HG03064 (cell line): Measurements from ENCODE around the gene HORMAD2.
"Not testable (repeated sequence)": the region's sequence is repeated elsewhere in the genome, so short reads cannot be mapped to it uniquely, and the experiment has no call there.

Source experiments
- ATAC-seq: cut with Tn5 transposase; IDR thresholded peaks from one replicate; pipeline ENCODE4 v1.9.1; 2021; ENCODE audit warnings: low read depth; ENCODE audit not compliant: unreplicated experiment

HORMAD2 gene

DNA sequence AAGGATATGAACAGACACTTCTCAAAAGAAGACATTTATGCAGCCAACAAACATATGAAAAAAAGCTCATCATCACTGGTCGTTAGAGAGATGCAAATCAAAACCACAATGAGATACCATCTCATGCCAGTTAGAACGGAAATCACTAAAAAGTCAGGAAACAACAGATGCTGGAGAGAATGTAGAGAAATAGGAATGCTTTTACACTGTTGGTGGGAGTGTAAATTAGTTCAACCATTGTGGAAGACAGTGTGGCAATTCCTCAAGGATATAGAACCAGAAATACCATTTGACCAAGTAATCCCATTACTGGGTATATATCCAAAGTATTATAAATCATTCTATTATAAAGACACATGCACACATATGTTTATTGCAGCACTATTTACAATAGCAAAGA is 20.5 kb downstream of the HORMAD2 start:
- not testable (repeated sequence) for ATAC-seq

DNA sequence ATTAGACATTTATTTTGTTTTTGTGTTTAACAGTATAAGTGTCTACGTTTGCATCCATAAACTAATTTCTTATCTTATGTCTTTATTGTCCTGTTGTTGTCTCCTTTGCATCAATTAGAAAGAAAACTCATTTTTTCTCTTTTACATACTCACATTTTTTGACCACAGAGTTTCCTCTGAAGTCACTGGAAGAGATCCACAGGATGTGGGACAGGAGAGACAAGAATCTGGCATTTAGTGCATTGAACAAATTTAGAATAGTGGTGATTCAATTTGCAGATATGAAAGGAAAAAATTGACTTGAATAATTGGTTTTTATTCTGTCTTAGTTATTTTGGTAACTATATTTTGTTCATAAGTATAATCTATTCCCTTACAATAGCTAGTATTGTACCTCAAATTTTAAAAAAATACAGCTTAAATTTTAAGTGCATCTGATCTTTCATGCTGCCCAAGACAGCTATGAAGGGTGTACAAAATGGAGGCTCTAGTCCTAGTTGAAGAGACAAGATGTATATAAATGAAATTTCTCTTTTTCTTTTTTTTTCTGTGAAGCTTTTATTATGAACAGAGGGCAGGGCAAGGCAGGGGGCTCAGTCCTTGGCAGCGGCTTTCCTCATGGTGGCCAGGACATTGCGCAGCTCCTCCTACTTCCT is 24.4 kb downstream of the HORMAD2 start:
- no peak for ATAC-seq

DNA sequence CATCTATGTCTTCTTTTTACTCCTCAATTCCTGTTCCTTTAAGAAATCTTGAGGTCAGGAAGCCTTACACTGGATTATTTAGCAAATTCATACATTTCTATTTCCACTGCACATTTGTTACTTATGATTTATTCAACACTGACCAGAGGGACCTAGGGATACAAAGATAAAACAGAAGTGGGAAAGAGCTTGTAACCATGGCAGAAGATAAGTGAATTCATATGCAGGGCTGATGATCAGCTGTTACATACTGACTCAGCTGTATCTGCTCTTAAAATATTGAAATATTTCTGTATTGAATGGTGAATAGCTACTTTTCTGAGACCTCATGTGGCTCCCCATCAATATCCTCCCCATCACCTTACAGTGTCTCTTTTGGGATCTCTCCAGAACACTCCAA is 25.2 kb downstream of the HORMAD2 start:
- ATAC-seq = no peak

DNA sequence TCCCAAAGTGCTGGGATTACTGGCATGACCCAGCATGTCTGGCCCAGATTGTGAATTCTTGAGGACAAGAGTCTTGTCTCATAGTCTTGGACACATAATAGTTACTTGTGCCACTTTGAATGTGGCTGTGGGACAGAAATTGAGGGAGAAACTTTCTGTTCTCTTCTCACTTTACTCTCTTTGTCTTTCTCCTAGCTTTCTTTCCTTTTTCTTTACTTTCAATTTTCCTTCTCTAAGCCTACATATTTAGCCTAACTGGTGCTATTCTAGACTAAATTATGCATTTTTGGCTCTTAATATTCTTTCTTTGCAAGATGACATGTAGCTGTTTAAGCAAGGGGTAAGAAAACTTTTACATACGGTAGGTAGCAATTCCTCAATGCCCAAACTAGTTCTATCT is 33.2 kb downstream of the HORMAD2 start:
- no peak for ATAC-seq

DNA sequence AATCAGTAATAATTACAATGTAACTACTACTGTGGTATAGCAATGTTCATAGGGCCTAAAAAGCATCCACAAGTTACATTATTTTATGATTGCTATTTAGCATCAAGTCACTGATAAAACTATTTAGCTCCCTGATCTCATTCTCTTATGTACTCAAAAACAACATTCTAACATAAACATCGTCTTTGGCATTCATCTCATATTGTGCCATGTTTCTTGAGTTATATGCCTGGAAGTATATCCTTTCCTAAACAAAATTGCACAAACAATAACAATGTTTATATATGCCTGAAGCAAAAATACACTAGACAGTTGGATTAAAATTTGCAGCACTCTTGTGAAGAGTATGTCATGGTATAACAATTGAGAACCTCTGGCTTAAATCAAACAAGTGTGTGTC is 34.1 kb downstream of the HORMAD2 start:
- ATAC-seq = no peak

DNA sequence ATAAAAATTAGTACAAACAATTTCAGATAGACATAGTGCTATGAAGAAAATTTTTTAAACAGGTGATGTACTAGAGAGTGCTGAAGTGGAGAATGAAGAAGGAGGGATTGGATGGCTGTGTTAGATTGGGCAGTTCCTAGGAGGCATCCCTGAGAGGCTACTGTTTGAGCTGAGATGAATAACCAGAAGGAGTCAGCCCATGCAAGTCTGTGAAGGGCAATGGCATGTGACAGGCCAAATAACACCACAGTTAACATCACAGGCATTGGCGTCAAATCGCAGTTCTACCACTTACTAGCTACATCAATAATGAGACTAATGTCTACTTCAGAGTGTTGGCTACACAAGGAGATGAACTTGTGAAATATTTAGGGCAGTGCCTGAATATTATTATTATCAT is 35.4 kb downstream of the HORMAD2 start:
- no peak for ATAC-seq

DNA sequence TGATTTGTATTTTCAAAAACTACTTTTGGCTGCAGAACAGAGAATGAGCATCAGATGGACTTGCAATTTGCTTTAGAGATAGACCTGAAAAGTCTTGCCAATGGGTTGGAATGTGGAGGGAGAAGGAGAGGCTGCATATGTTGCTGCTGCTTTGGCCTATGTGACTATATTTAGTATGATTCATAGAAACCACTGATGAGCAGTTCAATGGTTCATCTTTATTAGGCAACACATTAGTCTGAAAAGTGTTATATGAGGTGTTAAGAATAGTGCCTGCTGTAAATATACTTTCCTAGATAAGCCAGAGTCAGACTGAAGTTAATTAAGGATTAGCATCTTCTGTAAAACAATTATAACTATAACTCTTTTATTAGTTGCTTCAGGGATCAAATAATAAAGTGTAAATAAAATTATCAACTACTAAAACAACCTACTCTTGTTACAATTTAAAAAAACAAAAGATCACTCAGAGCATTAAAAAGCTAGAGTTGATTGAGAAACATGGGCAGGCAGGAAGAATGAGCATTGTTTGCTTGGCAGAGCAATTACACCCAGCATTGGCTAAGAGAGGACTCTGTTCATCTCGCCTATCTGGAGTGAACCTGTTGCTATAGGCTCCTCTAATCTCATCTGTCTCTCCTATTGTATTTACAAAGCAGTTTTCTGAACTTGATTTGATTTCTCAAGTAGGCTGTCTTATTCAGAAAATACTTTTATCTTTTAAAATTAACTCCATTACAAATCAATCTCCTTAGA is 36.3 kb downstream of the HORMAD2 start:
- ATAC-seq = no peak

DNA sequence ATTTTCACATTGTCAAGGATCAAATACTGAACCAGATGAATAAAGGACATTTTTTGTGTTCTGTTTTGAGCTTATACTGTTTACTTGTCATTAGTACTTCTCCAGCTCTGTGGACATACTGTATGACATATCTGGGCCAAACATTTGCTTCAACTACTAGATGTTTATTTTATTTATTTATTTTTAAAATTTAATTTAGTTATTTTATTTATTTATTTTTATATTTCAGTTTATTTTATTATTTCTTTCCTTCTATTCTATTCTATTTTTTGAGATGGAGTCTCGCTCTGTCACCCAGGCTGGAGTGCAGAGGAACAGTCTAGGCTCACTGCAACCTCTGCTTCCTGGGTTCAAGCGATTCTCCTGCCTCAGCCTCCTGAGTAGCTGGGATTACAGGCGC is 37.0 kb downstream of the HORMAD2 start:
- no peak for ATAC-seq

DNA sequence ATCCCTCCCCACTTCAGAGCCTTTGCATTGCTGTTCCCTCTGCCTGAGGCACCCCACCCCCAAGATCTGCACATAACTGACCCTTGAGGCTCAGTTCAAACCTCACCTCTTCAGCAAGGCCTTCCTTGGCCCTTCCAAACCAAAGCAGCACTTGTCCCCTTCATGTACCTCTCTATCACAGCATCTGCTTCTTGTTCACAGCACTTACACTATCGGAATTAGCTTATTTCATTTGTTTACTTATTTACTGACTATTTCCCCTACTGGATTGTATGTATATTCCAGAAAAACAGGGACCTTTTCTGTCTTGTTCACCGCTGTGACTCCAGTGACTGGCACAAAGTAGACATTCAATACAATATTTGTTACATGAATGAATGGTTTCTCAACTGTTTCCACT is 38.0 kb downstream of the HORMAD2 start:
- ATAC-seq = no peak

DNA sequence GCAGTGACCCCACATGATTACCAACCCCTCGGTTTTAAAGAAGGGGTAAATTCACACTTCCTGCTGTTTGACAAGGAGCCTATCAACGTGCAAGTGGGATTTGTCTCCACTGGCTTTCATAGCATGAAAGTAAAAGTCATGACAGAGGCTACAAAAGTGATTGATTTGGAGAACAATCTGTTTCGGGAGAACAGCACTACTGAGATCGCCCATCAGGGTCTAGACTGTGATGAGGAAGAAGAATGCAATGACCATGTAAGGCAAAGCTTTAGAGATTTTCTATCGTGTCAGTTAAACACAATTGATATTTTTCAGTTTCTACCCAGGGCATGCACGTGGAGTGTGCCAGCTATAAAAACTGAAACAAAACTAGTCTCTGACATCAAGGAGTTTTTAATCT is 41.7 kb downstream of the HORMAD2 start:
- no peak for ATAC-seq

DNA sequence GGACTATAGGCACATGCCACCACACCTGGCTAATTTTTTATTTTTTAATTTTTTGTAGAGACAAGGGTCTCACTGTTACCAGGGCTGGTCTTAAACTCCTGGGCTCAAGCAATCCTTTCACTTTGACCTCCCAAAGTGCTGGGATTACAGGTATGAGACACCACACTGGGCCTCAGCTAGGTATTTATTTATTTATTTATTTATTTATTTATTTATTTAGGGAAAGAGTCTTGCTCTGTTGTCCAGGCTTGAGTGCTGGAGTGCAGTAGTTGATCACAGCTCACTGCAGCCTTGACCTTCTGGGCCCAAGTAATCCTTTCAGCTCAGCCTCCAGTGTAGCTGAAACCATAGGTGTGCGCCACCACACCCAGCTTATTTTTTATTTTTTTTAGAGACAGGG is 43.2 kb downstream of the HORMAD2 start:
- no peak for ATAC-seq

DNA sequence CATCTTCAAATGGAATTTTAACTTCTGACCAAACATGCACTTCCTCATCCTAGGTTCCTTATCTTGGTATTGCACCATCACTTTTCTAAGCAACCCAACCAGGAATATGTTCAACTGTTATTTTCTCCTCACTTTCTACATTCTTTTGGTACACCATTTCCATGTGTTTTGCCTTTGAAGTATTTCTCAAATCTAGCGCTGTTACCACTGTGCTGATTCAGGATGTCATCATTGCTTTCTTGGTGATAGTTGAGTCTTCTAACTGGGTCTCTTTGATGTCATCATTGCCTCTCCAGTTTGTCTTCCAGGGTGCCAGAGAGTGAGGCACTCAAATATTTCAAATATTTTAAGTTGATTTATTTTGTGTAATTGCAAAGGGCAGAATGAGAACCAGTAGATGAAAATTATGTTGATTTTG is 47.5 kb downstream of the HORMAD2 start:
- ATAC-seq = no peak

DNA sequence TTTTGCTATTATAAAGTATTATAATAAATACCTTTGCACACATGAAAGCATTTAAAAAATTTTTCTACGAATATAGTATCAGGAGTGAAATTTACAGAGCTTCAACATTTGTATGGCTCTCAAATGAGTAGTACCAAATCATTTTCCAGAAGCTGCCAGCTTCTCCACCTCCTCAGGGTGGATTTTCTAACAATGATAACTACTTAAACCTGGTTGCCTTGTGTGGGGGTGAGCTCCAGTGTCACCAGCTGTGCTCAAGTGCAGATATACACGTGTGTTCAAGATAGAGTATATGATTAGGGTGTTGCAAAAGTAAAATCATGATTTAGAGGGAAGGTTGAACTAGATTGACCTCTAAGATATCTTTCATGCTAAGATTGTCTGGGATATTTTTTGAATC is 48.2 kb downstream of the HORMAD2 start:
- ATAC-seq = no peak

DNA sequence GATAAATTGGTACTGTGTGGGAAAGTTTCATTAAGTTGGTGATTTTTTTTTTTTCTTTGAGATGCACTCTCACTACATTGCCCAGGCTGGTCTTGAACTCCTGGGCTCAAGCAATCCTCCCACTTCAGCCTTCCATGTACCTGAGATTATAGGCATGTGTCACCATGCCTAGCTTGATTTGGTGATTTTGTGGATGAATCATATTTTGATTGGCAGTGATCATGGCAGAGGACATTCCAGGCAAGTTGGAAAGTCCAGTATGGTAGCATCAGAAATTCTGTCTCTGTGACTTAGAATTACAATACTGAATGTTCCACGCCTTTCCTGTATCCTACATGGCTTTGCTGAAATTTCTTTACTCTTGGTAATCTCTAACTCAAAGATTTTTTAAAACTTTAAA is 49.4 kb downstream of the HORMAD2 start:
- ATAC-seq = no peak

DNA sequence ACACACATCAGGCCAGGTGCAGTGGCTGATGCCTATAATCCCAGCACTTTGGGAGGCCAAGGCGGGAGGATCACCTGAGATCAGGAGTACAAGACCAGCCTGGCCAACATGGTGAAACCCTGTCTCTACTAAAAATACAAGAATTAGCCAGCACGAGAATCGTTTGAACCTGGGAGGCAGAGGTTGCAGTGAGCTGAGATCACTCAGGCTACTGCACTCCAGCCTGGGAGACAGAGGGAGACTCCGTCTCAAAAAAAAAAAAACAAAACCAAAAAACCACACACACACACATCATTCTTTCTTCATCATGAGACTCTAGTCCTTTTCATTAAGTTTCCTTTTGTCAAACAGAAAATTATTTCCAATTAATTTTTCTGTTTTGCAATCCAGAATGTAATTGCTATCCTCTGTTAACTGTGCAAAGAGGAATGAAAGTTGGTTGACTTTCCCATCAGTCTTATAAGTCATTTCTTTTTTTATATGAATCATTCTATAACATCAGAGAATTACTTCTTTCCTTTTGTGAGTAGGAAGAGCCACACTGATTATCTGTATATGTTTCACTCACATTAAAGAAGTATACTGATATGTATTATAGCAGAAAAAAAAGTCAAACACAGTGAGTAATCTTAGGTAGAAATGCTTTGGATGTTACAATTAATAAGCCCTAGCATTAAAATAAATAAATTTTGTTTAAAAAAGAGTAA is 52.2 kb downstream of the HORMAD2 start:
- ATAC-seq = no peak

DNA sequence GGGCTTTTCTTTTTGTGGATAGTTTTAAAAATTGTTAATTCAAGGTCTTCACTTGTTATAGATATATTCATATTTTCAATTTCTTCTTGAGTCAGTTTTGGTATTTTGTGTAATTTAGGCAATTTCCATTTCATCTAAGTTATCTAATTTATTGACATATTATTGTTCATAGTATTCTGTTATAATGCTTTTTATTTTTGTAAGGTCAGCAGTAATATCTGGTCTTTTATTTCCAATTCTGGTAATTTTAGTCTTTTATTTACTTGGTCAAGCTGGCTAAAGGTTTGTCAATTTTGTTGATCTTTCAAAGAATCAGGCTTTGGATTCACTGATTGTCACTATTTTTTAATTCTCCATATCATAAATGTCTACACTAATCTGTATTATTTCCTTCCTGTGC is 60.1 kb downstream of the HORMAD2 start:
- no peak for ATAC-seq

DNA sequence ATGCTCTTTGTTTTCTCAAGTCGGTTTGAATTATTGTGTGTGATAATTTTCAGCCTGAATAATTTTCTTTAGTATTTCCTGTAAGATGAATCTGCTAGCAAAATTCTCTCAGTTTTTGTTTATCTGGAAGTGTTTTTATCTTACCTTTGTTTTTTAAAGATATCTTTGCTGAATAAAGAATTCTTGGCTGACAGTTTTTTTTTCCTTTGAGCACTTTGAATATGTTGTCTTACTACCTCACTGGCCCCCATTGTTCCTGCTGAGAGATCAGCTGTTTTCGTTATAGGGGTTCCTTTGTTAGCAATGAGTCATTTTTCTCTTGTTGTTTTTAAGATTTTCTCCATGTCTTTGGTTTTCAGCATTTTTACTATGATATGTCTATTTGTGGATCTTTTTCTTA is 63.0 kb downstream of the HORMAD2 start:
- no peak for ATAC-seq

DNA sequence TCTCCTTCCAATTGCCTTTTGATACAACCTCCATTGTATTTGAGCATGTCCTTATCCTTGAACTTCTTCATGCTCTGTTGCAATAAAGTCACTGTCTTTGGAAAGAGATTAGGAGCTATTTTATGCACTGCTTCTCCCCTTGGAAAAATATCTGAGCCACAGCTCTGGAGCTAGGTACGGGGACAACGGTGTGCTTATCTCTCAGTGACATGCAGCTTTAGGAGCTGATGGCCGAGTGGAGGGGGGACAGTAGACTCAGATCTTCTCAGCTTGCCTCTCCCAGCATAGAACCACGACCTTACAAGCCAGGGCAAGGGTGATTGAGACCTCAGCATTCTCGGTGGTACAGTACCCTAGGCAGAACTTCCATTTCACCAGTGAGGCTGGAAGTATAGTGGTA is 64.1 kb downstream of the HORMAD2 start:
- no peak for ATAC-seq

DNA sequence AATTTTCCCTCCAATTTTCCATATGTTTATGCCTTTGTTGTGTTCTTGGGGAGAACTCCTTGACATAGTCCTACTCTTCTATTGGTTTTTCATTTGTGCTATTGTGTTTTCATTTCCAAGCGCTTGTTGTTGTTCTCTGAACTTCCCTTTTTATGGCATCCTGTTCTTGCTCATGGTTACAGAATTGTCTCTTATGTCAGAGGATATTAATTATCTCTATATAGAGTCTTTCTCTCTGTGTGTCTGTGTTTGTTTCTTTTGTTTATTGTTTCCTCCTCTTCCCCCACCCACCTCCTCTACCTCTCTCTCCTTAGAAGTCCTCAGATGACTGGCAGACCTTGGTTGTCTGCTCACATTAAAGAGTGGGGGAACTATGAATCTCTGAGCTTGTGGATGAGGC is 69.9 kb downstream of the HORMAD2 start:
- ATAC-seq = no peak

DNA sequence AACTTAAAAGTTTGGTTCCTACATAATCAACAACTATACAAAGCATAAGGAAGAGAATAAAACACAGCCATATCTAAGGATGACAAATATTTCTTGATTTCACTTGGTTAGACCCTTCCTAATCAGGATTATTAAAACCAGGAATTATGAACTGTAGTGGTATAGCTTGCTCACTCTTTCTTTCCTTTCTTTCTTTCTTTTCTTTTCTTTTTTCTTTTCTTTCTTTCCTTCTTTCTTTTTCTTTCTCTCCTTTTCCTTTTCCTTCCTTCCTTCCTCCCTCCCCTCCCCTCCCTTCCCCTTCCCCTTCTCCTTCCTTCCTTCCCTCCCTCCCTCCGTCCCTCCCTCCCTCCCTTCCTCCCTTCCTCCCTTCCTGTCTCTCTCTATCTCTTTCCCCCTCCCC is 78.0 kb downstream of the HORMAD2 start:
- no peak for ATAC-seq

DNA sequence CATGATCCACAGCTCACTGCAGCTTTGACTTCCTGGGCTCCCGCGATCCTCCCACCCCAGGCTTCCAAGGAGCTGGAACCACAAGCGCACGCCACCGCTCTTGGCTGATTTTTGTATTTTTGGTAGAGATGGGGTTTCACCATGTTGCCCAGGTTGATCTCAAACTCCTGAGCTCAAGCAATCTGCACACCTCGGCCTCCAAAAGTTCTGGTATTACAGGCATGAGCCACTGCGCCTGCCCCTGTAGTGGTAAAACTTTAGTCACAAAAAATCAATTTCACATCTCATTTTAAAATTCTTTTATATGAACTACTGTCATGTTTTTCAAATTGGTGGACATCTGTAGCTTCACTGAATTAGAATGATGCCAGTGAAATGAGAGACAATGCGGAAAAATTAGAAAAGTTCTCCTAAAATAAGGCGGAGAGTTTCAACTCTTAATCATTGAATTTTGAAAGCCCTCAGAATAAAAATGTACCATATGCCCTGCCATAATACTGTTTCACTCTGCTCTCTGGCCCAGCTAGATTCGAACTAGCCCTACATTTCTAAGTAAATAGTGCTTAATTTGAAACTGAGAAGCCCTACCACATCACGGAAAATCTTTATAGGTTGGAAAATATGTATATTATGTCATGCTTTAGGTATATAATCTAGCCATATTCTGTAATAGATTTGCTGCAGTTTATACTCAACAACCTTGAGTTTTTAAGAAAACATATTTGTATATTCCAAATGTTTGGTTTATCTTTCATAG is 78.7 kb downstream of the HORMAD2 start:
- no peak for ATAC-seq
